ENCODE results near the gene ASS1.

ASS1 gene

GRCh38 chr9:130486103-130486502, 41.3 kb downstream of the ASS1 start (continued):
- no peak for TF ChIP-seq REST (tag by site-specific recombination; IDR thresholded peaks at IDR 0.05)

- no peak overlapping the region for H3K27ac ChIP-seq (ENCODE audit: extremely low read depth, low read depth, low read length)
- POLR2A ChIA-PET, result interaction anchor here (0.7 kb wide), 2 partner anchors 22 to 94 kb away, joined by 3 to 7 read pairs; no protein-coding TSS in a partner anchor
- CTCF ChIA-PET, result interaction anchor here (0.7 kb wide), 1 partner anchor 197 kb away, joined by 6 read pairs; no protein-coding TSS in a partner anchor
- no peaks in the 10 kb centered on the region for H3K9me3 ChIP-seq (ENCODE audit: control insufficient read depth, insufficient read depth, low read depth, low read length)
- no peak for TF ChIP-seq ZNF621 (tag by site-specific recombination; IDR thresholded peaks at IDR 0.05)
- no peak for TF ChIP-seq ZFP41 (tag by site-specific recombination; IDR thresholded peaks at IDR 0.05; ENCODE audit: borderline replicate concordance)
- no peak for TF ChIP-seq ATF2 (tag by site-specific recombination; IDR thresholded peaks at IDR 0.05; ENCODE audit: low read depth)
- TF ChIP-seq ZBTB8A (tag by site-specific recombination; IDR thresholded peaks at IDR 0.05), result no peak
- no peak for TF ChIP-seq ZSCAN4 (tag by site-specific recombination; IDR thresholded peaks at IDR 0.05)
- TF ChIP-seq ZNF785 (tag by site-specific recombination; IDR thresholded peaks at IDR 0.05), result no peak
- no peak for TF ChIP-seq SP3 (tag by site-specific recombination; IDR thresholded peaks at IDR 0.05)
- no peak for TF ChIP-seq PRDM1 (tag by site-specific recombination; IDR thresholded peaks at IDR 0.05)
- no peak for TF ChIP-seq GLI4 (tag by site-specific recombination; IDR thresholded peaks at IDR 0.05)
- TF ChIP-seq ZBTB11 (tag by site-specific recombination; conservative IDR thresholded peaks at IDR 0.05; ENCODE audit: low read depth), result no peak
- TF ChIP-seq ZNF423 (tag by site-specific recombination; IDR thresholded peaks at IDR 0.05), result no peak
- TF ChIP-seq ZNF654 (tag by site-specific recombination; IDR thresholded peaks at IDR 0.05; ENCODE audit: low read depth), result no peak
- TF ChIP-seq ZNF354C (tag by site-specific recombination; IDR thresholded peaks at IDR 0.05; ENCODE audit: borderline replicate concordance, low read depth), result no peak
- no peak for TF ChIP-seq ZNF302 (tag by site-specific recombination; IDR thresholded peaks at IDR 0.05; ENCODE audit: low read depth)
- no peak for TF ChIP-seq ZFP69B (tag by site-specific recombination; IDR thresholded peaks at IDR 0.05)
- TF ChIP-seq ZNF2 (tag by site-specific recombination; IDR thresholded peaks at IDR 0.05), result no peak
- no peak for TF ChIP-seq ZNF10 (tag by site-specific recombination; IDR thresholded peaks at IDR 0.05)
- TF ChIP-seq ZNF843 (tag by site-specific recombination; IDR thresholded peaks at IDR 0.05), result no peak
- no peak for TF ChIP-seq ZNF211 (tag by site-specific recombination; IDR thresholded peaks at IDR 0.05; ENCODE audit: low read depth)
- peaks cover 0 to 28% of the 10 kb centered on the region in 2 experiments; a peak in 1 of 3 replicates for H3K36me3 ChIP-seq (ENCODE audit: control insufficient read depth in 2 of 2, insufficient read depth in 1 of 2, low read length in 2 of 2)
- no peaks in the 10 kb centered on the region for H3K4me1 ChIP-seq (ENCODE audit: control insufficient read depth, insufficient read depth, low read length)
- no peak overlapping the region for H3K4me3 ChIP-seq (ENCODE audit: low read depth, low read length)
Observed at GRCh38 chr9:130487500-130487899, 42.7 kb downstream of the ASS1 start.
